ENCODE measurements around the gene IWS1. TPM values are rescaled to one million over a fixed set of nuclear protein-coding genes. Genes with fewer than 3 reads are reported as not detected.
"Not testable (repeated sequence)": the region's sequence is repeated elsewhere in the genome, so short reads cannot be mapped to it uniquely, and the experiment has no call there.

The IWS1 gene
- 53.1 TPM for polyA plus RNA-seq (2013, experiment 1 of 2; ENCODE audit: insufficient read length)
- 42.9 TPM for polyA plus RNA-seq (2013, experiment 2 of 2; ENCODE audit: insufficient read length)

- DNase-seq = peak; percentile 97
Measured at GRCh38 chr2:127526132-127527000, at the start of gene IWS1. Gene IWS1, minus strand, starts transcription at chr2:127526489. Its CDS starts 281 bp downstream, at chr2:127526208.

- DNase-seq = no peak
Measured at GRCh38 chr2:127575941-127576432, 49.7 kb upstream of the IWS1 start.

GRCh38 chr2:127575185-127575765, 49.0 kb upstream of the IWS1 start:
- no peak for DNase-seq

- no peak for DNase-seq
Measured at GRCh38 chr2:127574656-127575055, 48.4 kb upstream of the IWS1 start.

GRCh38 chr2:127573771-127574170, 47.5 kb upstream of the IWS1 start:
- DNase-seq = no peak

- DNase-seq = no peak
Measured at GRCh38 chr2:127573298-127573697, 47.0 kb upstream of the IWS1 start.

- DNase-seq = no peak
Measured at GRCh38 chr2:127572841-127573240, 46.6 kb upstream of the IWS1 start.

GRCh38 chr2:127572352-127572751, 46.1 kb upstream of the IWS1 start:
- not testable (repeated sequence) for DNase-seq

- DNase-seq = peak; percentile 16
Measured at GRCh38 chr2:127570282-127571250, 44.3 kb upstream of the IWS1 start.

GRCh38 chr2:127569666-127570065, 43.4 kb upstream of the IWS1 start:
- no peak for DNase-seq

GRCh38 chr2:127568128-127568527, 41.8 kb upstream of the IWS1 start:
- no peak for DNase-seq

- DNase-seq = no peak
Measured at GRCh38 chr2:127567351-127567854, 41.1 kb upstream of the IWS1 start.

- no peak for DNase-seq
Measured at GRCh38 chr2:127566576-127566975, 40.3 kb upstream of the IWS1 start.

GRCh38 chr2:127566139-127566417, 39.8 kb upstream of the IWS1 start:
- DNase-seq = no peak

- no peak for DNase-seq
Measured at GRCh38 chr2:127565261-127566138, 39.2 kb upstream of the IWS1 start.

GRCh38 chr2:127564429-127565260, 38.4 kb upstream of the IWS1 start:
- no peak for DNase-seq

- no peak for DNase-seq
Measured at GRCh38 chr2:127563458-127564428, 37.5 kb upstream of the IWS1 start.

- no peak for DNase-seq
Measured at GRCh38 chr2:127562936-127563335, 36.6 kb upstream of the IWS1 start.

- DNase-seq = no peak
Measured at GRCh38 chr2:127561371-127561770, 35.1 kb upstream of the IWS1 start.

Measured in fibroblast of skin of back (primary cell).